Trophoblast cell (in vitro differentiated cells and primary cell): Measurements from ENCODE around the gene KIF5A.

Experiments
- DNase-seq, 2 donors: peaks; one replicate each; pipeline ENCODE4 v3.0.0-alpha.2; 2016
- H2AFZ ChIP-seq: 2 replicates; pipeline ENCODE4 v1.6.1; 2013; ENCODE audit warnings: low read length, moderate library complexity, mild to moderate bottlenecking; ENCODE audit not compliant: insufficient read depth, poor library complexity
- H2AK5ac ChIP-seq: 2 replicates; pipeline ENCODE4 v1.6.1; 2013; ENCODE audit warnings: mild to moderate bottlenecking, low read length
- H2BK120ac ChIP-seq: 2 replicates; pipeline ENCODE4 v1.6.1; 2013; ENCODE audit warnings: low read length, mild to moderate bottlenecking, moderate library complexity; ENCODE audit not compliant: insufficient read depth, poor library complexity
- H2BK12ac ChIP-seq: 2 replicates; pipeline ENCODE4 v1.6.1; 2013; ENCODE audit warnings: mild to moderate bottlenecking, low read length, moderate library complexity
- H2BK5ac ChIP-seq: 2 replicates; pipeline ENCODE4 v1.6.1; 2013; ENCODE audit warnings: low read length, low read depth, moderate library complexity, mild to moderate bottlenecking; ENCODE audit not compliant: poor library complexity
- H3K14ac ChIP-seq: 2 replicates; pipeline ENCODE4 v1.6.1; 2013; ENCODE audit warnings: mild to moderate bottlenecking, low read length
- H3K18ac ChIP-seq: 2 replicates; pipeline ENCODE4 v1.6.1; 2013; ENCODE audit warnings: mild to moderate bottlenecking, low read length
- H3K23ac ChIP-seq: 2 replicates; pipeline ENCODE4 v1.6.1; 2013; ENCODE audit warnings: low read length
- H3K27ac ChIP-seq: 2 replicates; pipeline ENCODE4 v1.5.1; 2013; ENCODE audit warnings: low read depth, mild to moderate bottlenecking, inconsistent platforms, low read length, moderate library complexity
- H3K27me3 ChIP-seq: 2 replicates; pipeline ENCODE4 v1.6.1; 2013; ENCODE audit warnings: inconsistent platforms, mild to moderate bottlenecking, low read length, moderate library complexity; ENCODE audit not compliant: insufficient read depth
- H3K36me3 ChIP-seq, 2 experiments: 1 replicate in 1 of 2; 2 replicates in 1 of 2; pipeline ENCODE4 v1.6.1; 2013; ENCODE audit warnings: low read length in 2 of 2, mild to moderate bottlenecking in 2 of 2, moderate library complexity in 1 of 2; ENCODE audit not compliant: insufficient read depth in 2 of 2, control insufficient read depth in 1 of 2
- H3K4ac ChIP-seq: 2 replicates; pipeline ENCODE4 v1.6.1; 2013; ENCODE audit warnings: low read depth, mild to moderate bottlenecking, low read length, moderate library complexity
- H3K4me1 ChIP-seq, 2 experiments: 1 replicate in 1 of 2; 2 replicates in 1 of 2; pipeline ENCODE4 v1.6.1; 2013; ENCODE audit warnings: low read length in 2 of 2, mild to moderate bottlenecking in 2 of 2, moderate library complexity in 1 of 2; ENCODE audit not compliant: insufficient read depth in 2 of 2, control insufficient read depth in 1 of 2
- H3K4me2 ChIP-seq: 2 replicates; pipeline ENCODE4 v1.6.1; 2013; ENCODE audit warnings: inconsistent platforms, mild to moderate bottlenecking, low read length, moderate library complexity
- H3K4me3 ChIP-seq: 2 replicates; pipeline ENCODE4 v1.5.1; 2013; ENCODE audit warnings: mild to moderate bottlenecking, low read depth, low read length, inconsistent platforms
- H3K79me1 ChIP-seq: one replicate; pipeline ENCODE4 v1.6.1; 2013; ENCODE audit warnings: low read length
- H3K79me2 ChIP-seq: 2 replicates; pipeline ENCODE4 v1.6.1; 2013; ENCODE audit warnings: low read length, mild to moderate bottlenecking; ENCODE audit not compliant: control insufficient read depth, insufficient read depth, poor library complexity
- H3K9ac ChIP-seq: 2 replicates; pipeline ENCODE4 v1.6.1; 2013; ENCODE audit warnings: mild to moderate bottlenecking, low read length
- H3K9me3 ChIP-seq: 2 replicates; pipeline ENCODE4 v1.6.1; 2013; ENCODE audit warnings: low read depth, mild to moderate bottlenecking, control low read depth, inconsistent platforms, low read length; ENCODE audit not compliant: insufficient read depth
- H4K12ac ChIP-seq: 2 replicates; pipeline ENCODE4 v1.6.1; 2013; ENCODE audit warnings: low read depth, mild to moderate bottlenecking, low read length, moderate library complexity
- H4K8ac ChIP-seq: 2 replicates; pipeline ENCODE4 v1.6.1; 2013; ENCODE audit warnings: low read depth, mild to moderate bottlenecking, low read length, moderate library complexity
- H4K91ac ChIP-seq: one replicate; pipeline ENCODE4 v1.6.1; 2013; ENCODE audit warnings: low read depth, mild to moderate bottlenecking, low read length, moderate library complexity
- WGBS: extraction: QIAGEN DNeasy Blood & Tissue Kit; methylation state at CpG from one replicate; pipeline ENCODE4 v1.1.7; 2013; ENCODE audit warnings: missing lambda C conversion rate; ENCODE audit not compliant: insufficient read length, insufficient coverage; ENCODE audit errors: extremely low coverage; 5-methylcytosine and 5-hydroxymethylcytosine counted together

Gene KIF5A

GRCh38 chr12:57610554-57611107 is 60.8 kb downstream of the KIF5A start:
- H2BK120ac ChIP-seq: no peak overlapping the region
- H3K18ac ChIP-seq: peak overlapping the region; percentile 43
- no peak overlapping the region for H3K27ac ChIP-seq
- H3K79me1 ChIP-seq: peaks cover 6% of the 10 kb centered on the region
- no peak overlapping the region for H3K23ac ChIP-seq
- H3K4me1 ChIP-seq: peaks cover 3 to 4% of the 10 kb centered on the region in 2 experiments
- peak overlapping the region; percentile 59 for H4K8ac ChIP-seq
- H2AK5ac ChIP-seq: peak overlapping the region; percentile 39
- H3K4ac ChIP-seq: no peak overlapping the region
- peaks cover 15% of the 10 kb centered on the region for H3K27me3 ChIP-seq
- H3K9me3 ChIP-seq: peaks cover 3% of the 10 kb centered on the region
- H2BK5ac ChIP-seq: no peak overlapping the region
- peak overlapping the region; percentile 16 for H4K12ac ChIP-seq
- H3K4me3 ChIP-seq: peak overlapping the region; percentile 65
- peak overlapping the region; percentile 91 for H3K4me2 ChIP-seq
- H2BK12ac ChIP-seq: no peak overlapping the region
- no peak overlapping the region for H3K9ac ChIP-seq
- no CpG with 5 or more reads among the region's 29 CpGs for WGBS
- no peak for DNase-seq
- peaks cover 2 to 7% of the 10 kb centered on the region in 2 experiments for H3K36me3 ChIP-seq
- no peaks in the 10 kb centered on the region for H3K79me2 ChIP-seq
- peak overlapping the region; percentile 70 for H2AFZ ChIP-seq
- peak overlapping the region; percentile 19 for H3K14ac ChIP-seq
- no peak overlapping the region for H4K91ac ChIP-seq

GRCh38 chr12:57611108-57611826 is 61.4 kb downstream of the KIF5A start, which contains the start of gene ARHGEF25:
Gene ARHGEF25 (plus strand): TSS chr12:57611435. CDS start chr12:57611895, 460 bp downstream.
- Histone ChIP-seq H2AFZ (peak within 1 kb of the TSS; percentile 70), H2BK120ac (no peak within 1 kb of the TSS), H3K4me1 (peaks cover 3 to 4% of the 10 kb centered on the region in 2 experiments), H3K4me2 (peak within 1 kb of the TSS; percentile 91), H3K27ac (no peak within 1 kb of the TSS), H3K4ac (no peak within 1 kb of the TSS), H3K36me3 (peaks cover 4 to 7% of the 10 kb centered on the region in 2 experiments), H2BK5ac (no peak within 1 kb of the TSS), H3K9ac (no peak within 1 kb of the TSS), H2BK12ac (no peak within 1 kb of the TSS), H3K27me3 (peaks cover 19% of the 10 kb centered on the region), H3K79me2 (no peaks in the 10 kb centered on the region), H3K79me1 (peaks cover 6% of the 10 kb centered on the region), H4K8ac (peak within 1 kb of the TSS; percentile 79), H4K12ac (peak within 1 kb of the TSS; percentile 16), H2AK5ac (peak within 1 kb of the TSS; percentile 39), H3K18ac (peak within 1 kb of the TSS; percentile 43), H4K91ac (peak within 1 kb of the TSS; percentile 52), H3K4me3 (peak within 1 kb of the TSS; percentile 71), H3K14ac (peak within 1 kb of the TSS; percentile 19), H3K9me3 (peaks cover 5% of the 10 kb centered on the region), H3K23ac (no peak within 1 kb of the TSS)
- DNase-seq: peak in 1 of 2 donors; percentile 10
- no CpG with 5 or more reads among the region's 55 CpGs for WGBS

- H2AFZ ChIP-seq: no peak overlapping the region
- WGBS: no CpG with 5 or more reads among the region's 23 CpGs
- no peak overlapping the region for H3K27ac ChIP-seq
Observed at GRCh38 chr12:57611827-57612710, 62.2 kb downstream of the KIF5A start.

GRCh38 chr12:57612711-57613426 is 63.0 kb downstream of the KIF5A start:
- H3K4me2 ChIP-seq: no peak overlapping the region
- H2BK5ac ChIP-seq: no peak overlapping the region
- H4K12ac ChIP-seq: no peak overlapping the region
- no peak overlapping the region for H3K9ac ChIP-seq
- DNase-seq: no peak
- no peak overlapping the region for H3K4me3 ChIP-seq
- H3K4ac ChIP-seq: no peak overlapping the region
- peaks cover 24% of the 10 kb centered on the region for H3K27me3 ChIP-seq
- no peak overlapping the region for H2AK5ac ChIP-seq
- H3K18ac ChIP-seq: no peak overlapping the region
- H2AFZ ChIP-seq: no peak overlapping the region
- H3K36me3 ChIP-seq: peaks cover 3 to 4% of the 10 kb centered on the region in 2 experiments
- H3K27ac ChIP-seq: no peak overlapping the region
- H3K4me1 ChIP-seq: peaks cover 3 to 4% of the 10 kb centered on the region in 2 experiments
- H3K23ac ChIP-seq: no peak overlapping the region
- no peak overlapping the region for H2BK12ac ChIP-seq
- H4K91ac ChIP-seq: no peak overlapping the region
- no peak overlapping the region for H4K8ac ChIP-seq
- H3K79me2 ChIP-seq: no peaks in the 10 kb centered on the region
- H3K14ac ChIP-seq: no peak overlapping the region
- peaks cover 5% of the 10 kb centered on the region for H3K9me3 ChIP-seq
- no CpG with 5 or more reads among the region's 10 CpGs for WGBS
- H2BK120ac ChIP-seq: no peak overlapping the region
- peaks cover 6% of the 10 kb centered on the region for H3K79me1 ChIP-seq

More at GRCh38 chr12:57611827-57612710, 62.2 kb downstream of the KIF5A start:
- no peak overlapping the region for H2BK12ac ChIP-seq
- no peak overlapping the region for H3K4ac ChIP-seq
- H2BK5ac ChIP-seq: no peak overlapping the region
- H3K18ac ChIP-seq: no peak overlapping the region
- H2AK5ac ChIP-seq: no peak overlapping the region
- H3K23ac ChIP-seq: no peak overlapping the region
- peaks cover 3 to 4% of the 10 kb centered on the region in 2 experiments for H3K4me1 ChIP-seq
- H3K4me3 ChIP-seq: peak overlapping the region; percentile 71
- no peak overlapping the region for H4K12ac ChIP-seq
- H3K36me3 ChIP-seq: peaks cover 4 to 7% of the 10 kb centered on the region in 2 experiments
- DNase-seq: no peak
- no peak overlapping the region for H3K9ac ChIP-seq
- no peak overlapping the region for H2BK120ac ChIP-seq
- peaks cover 5% of the 10 kb centered on the region for H3K9me3 ChIP-seq
- H4K91ac ChIP-seq: no peak overlapping the region
- H3K79me1 ChIP-seq: peaks cover 6% of the 10 kb centered on the region
- H4K8ac ChIP-seq: no peak overlapping the region
- H3K14ac ChIP-seq: no peak overlapping the region
- H3K27me3 ChIP-seq: peaks cover 19% of the 10 kb centered on the region
- no peaks in the 10 kb centered on the region for H3K79me2 ChIP-seq
- peak overlapping the region; percentile 33 for H3K4me2 ChIP-seq
